Trophoblast cell (in vitro differentiated cells and primary cell): ENCODE measurements around the gene COBLL1.

ENCODE experiments used
- DNase-seq, 2 donors: peaks; one replicate each; pipeline ENCODE4 v3.0.0-alpha.2; 2016
- H2AFZ ChIP-seq: 2 replicates; pipeline ENCODE4 v1.6.1; 2013; ENCODE audit warnings: low read length, moderate library complexity, mild to moderate bottlenecking; ENCODE audit not compliant: insufficient read depth, poor library complexity
- H2AK5ac ChIP-seq: 2 replicates; pipeline ENCODE4 v1.6.1; 2013; ENCODE audit warnings: mild to moderate bottlenecking, low read length
- H2BK120ac ChIP-seq: 2 replicates; pipeline ENCODE4 v1.6.1; 2013; ENCODE audit warnings: low read length, mild to moderate bottlenecking, moderate library complexity; ENCODE audit not compliant: insufficient read depth, poor library complexity
- H2BK12ac ChIP-seq: 2 replicates; pipeline ENCODE4 v1.6.1; 2013; ENCODE audit warnings: mild to moderate bottlenecking, low read length, moderate library complexity
- H2BK5ac ChIP-seq: 2 replicates; pipeline ENCODE4 v1.6.1; 2013; ENCODE audit warnings: low read length, low read depth, moderate library complexity, mild to moderate bottlenecking; ENCODE audit not compliant: poor library complexity
- H3K14ac ChIP-seq: 2 replicates; pipeline ENCODE4 v1.6.1; 2013; ENCODE audit warnings: mild to moderate bottlenecking, low read length
- H3K18ac ChIP-seq: 2 replicates; pipeline ENCODE4 v1.6.1; 2013; ENCODE audit warnings: mild to moderate bottlenecking, low read length
- H3K23ac ChIP-seq: 2 replicates; pipeline ENCODE4 v1.6.1; 2013; ENCODE audit warnings: low read length
- H3K27ac ChIP-seq: 2 replicates; pipeline ENCODE4 v1.5.1; 2013; ENCODE audit warnings: low read depth, mild to moderate bottlenecking, inconsistent platforms, low read length, moderate library complexity
- H3K27me3 ChIP-seq: 2 replicates; pipeline ENCODE4 v1.6.1; 2013; ENCODE audit warnings: inconsistent platforms, mild to moderate bottlenecking, low read length, moderate library complexity; ENCODE audit not compliant: insufficient read depth
- H3K36me3 ChIP-seq, 2 experiments: 1 replicate in 1 of 2; 2 replicates in 1 of 2; pipeline ENCODE4 v1.6.1; 2013; ENCODE audit warnings: low read length in 2 of 2, mild to moderate bottlenecking in 2 of 2, moderate library complexity in 1 of 2; ENCODE audit not compliant: insufficient read depth in 2 of 2, control insufficient read depth in 1 of 2
- H3K4ac ChIP-seq: 2 replicates; pipeline ENCODE4 v1.6.1; 2013; ENCODE audit warnings: low read depth, mild to moderate bottlenecking, low read length, moderate library complexity
- H3K4me1 ChIP-seq, 2 experiments: 1 replicate in 1 of 2; 2 replicates in 1 of 2; pipeline ENCODE4 v1.6.1; 2013; ENCODE audit warnings: low read length in 2 of 2, mild to moderate bottlenecking in 2 of 2, moderate library complexity in 1 of 2; ENCODE audit not compliant: insufficient read depth in 2 of 2, control insufficient read depth in 1 of 2
- H3K4me2 ChIP-seq: 2 replicates; pipeline ENCODE4 v1.6.1; 2013; ENCODE audit warnings: inconsistent platforms, mild to moderate bottlenecking, low read length, moderate library complexity
- H3K4me3 ChIP-seq: 2 replicates; pipeline ENCODE4 v1.5.1; 2013; ENCODE audit warnings: mild to moderate bottlenecking, low read depth, low read length, inconsistent platforms
- H3K79me1 ChIP-seq: one replicate; pipeline ENCODE4 v1.6.1; 2013; ENCODE audit warnings: low read length
- H3K79me2 ChIP-seq: 2 replicates; pipeline ENCODE4 v1.6.1; 2013; ENCODE audit warnings: low read length, mild to moderate bottlenecking; ENCODE audit not compliant: control insufficient read depth, insufficient read depth, poor library complexity
- H3K9ac ChIP-seq: 2 replicates; pipeline ENCODE4 v1.6.1; 2013; ENCODE audit warnings: mild to moderate bottlenecking, low read length
- H3K9me3 ChIP-seq: 2 replicates; pipeline ENCODE4 v1.6.1; 2013; ENCODE audit warnings: low read depth, mild to moderate bottlenecking, control low read depth, inconsistent platforms, low read length; ENCODE audit not compliant: insufficient read depth
- H4K12ac ChIP-seq: 2 replicates; pipeline ENCODE4 v1.6.1; 2013; ENCODE audit warnings: low read depth, mild to moderate bottlenecking, low read length, moderate library complexity
- H4K8ac ChIP-seq: 2 replicates; pipeline ENCODE4 v1.6.1; 2013; ENCODE audit warnings: low read depth, mild to moderate bottlenecking, low read length, moderate library complexity
- H4K91ac ChIP-seq: one replicate; pipeline ENCODE4 v1.6.1; 2013; ENCODE audit warnings: low read depth, mild to moderate bottlenecking, low read length, moderate library complexity
- WGBS: extraction: QIAGEN DNeasy Blood & Tissue Kit; methylation state at CpG from one replicate; pipeline ENCODE4 v1.1.7; 2013; ENCODE audit warnings: missing lambda C conversion rate; ENCODE audit not compliant: insufficient read length, insufficient coverage; ENCODE audit errors: extremely low coverage; 5-methylcytosine and 5-hydroxymethylcytosine counted together

COBLL1 gene

DNA sequence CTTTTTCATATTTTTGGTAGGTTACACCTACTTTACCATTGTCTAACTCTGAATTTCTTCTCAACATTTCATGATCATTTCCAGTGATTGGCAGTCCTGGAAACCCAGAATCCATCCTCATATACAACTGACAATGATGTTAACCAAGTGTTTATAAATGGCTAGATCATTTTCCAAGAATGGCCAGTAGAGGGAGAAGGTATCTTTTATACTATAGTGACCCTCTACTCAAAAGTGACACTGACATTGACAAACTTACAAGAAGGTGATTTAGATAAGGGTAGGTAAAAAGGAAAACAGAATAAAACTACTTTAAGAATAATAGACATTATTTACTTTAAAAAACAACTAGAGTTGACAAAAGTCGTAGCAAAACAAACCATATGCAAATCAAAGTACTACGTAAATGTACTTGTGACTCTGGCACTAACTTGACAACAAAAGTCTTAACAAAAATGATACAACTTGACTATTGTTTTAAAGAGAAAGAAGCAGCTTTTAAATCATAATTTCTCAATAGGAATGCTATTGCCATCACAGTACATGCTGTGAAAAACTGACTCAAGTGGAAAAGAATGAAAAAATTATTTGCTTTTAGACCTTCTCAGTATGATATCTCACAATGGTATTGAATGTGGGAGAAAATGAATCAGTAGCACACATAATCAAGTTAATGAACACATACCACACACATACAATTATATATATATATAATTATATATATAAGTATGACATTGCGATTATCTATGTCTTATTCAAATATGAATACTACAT lies 143.7 kb downstream of the COBLL1 start:
- H3K27ac ChIP-seq: no peak overlapping the region
- H3K4me3 ChIP-seq: no peak overlapping the region
- H3K14ac ChIP-seq: no peak overlapping the region
- no peak overlapping the region for H2BK5ac ChIP-seq
- H2BK12ac ChIP-seq: no peak overlapping the region
- no peak overlapping the region for H2AFZ ChIP-seq
- WGBS: no CpG with 5 or more reads among the region's 3 CpGs
- peaks cover 2% of the 10 kb centered on the region for H3K79me1 ChIP-seq
- no peak overlapping the region for H3K9ac ChIP-seq
- H4K12ac ChIP-seq: no peak overlapping the region
- no peak overlapping the region for H4K8ac ChIP-seq
- H3K23ac ChIP-seq: no peak overlapping the region
- no peak overlapping the region for H2BK120ac ChIP-seq
- H4K91ac ChIP-seq: no peak overlapping the region
- no peaks in the 10 kb centered on the region for H3K27me3 ChIP-seq
- peak in 1 of 2 donors; percentile 49 for DNase-seq
- no peaks in the 10 kb centered on the region for H3K9me3 ChIP-seq
- no peaks in the 10 kb centered on the region for H3K79me2 ChIP-seq
- H3K4me1 ChIP-seq: peaks cover 6 to 8% of the 10 kb centered on the region in 2 experiments
- peaks cover 2% of the 10 kb centered on the region in 2 experiments for H3K36me3 ChIP-seq
- H2AK5ac ChIP-seq: no peak overlapping the region
- no peak overlapping the region for H3K4me2 ChIP-seq
- H3K4ac ChIP-seq: no peak overlapping the region
- no peak overlapping the region for H3K18ac ChIP-seq

DNA sequence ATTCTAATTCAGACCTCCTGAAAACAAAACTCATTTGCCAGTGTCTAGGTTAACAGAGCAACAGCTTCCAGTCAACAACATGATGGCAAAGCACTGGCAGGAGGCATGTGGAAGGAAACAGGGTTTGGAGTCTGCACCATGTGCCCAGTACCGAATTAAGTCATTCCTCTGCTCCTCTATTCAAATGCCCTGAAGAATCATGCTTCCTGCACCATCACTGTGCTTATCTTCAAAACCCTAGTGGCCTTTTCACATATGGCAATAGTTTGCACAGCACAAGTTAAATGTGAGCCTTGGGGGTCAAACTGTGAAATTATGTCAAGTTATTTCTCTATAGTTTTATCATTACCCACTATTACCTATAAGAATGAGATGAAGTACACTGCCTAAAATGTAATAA lies 145.0 kb downstream of the COBLL1 start:
- no peak overlapping the region for H4K91ac ChIP-seq
- no peak overlapping the region for H4K8ac ChIP-seq
- no peak overlapping the region for H4K12ac ChIP-seq
- H2BK120ac ChIP-seq: no peak overlapping the region
- H2AFZ ChIP-seq: no peak overlapping the region
- no peak overlapping the region for H3K4ac ChIP-seq
- no peak overlapping the region for H2BK12ac ChIP-seq
- no peak overlapping the region for H3K23ac ChIP-seq
- H3K14ac ChIP-seq: no peak overlapping the region
- H3K79me2 ChIP-seq: no peaks in the 10 kb centered on the region
- H3K18ac ChIP-seq: no peak overlapping the region
- no peak overlapping the region for H2BK5ac ChIP-seq
- no peak overlapping the region for H3K27ac ChIP-seq
- no peak overlapping the region for H2AK5ac ChIP-seq
- no peak overlapping the region for H3K4me3 ChIP-seq
- DNase-seq: no peak
- H3K79me1 ChIP-seq: peaks cover 2% of the 10 kb centered on the region
- no peaks in the 10 kb centered on the region for H3K27me3 ChIP-seq
- peaks cover 8% of the 10 kb centered on the region in 2 experiments for H3K4me1 ChIP-seq
- no peaks in the 10 kb centered on the region for H3K9me3 ChIP-seq
- H3K4me2 ChIP-seq: no peak overlapping the region
- no peak overlapping the region for H3K9ac ChIP-seq
- no CpG with 5 or more reads among the region's 1 CpG for WGBS
- peaks cover 2% of the 10 kb centered on the region in 2 experiments for H3K36me3 ChIP-seq

DNA sequence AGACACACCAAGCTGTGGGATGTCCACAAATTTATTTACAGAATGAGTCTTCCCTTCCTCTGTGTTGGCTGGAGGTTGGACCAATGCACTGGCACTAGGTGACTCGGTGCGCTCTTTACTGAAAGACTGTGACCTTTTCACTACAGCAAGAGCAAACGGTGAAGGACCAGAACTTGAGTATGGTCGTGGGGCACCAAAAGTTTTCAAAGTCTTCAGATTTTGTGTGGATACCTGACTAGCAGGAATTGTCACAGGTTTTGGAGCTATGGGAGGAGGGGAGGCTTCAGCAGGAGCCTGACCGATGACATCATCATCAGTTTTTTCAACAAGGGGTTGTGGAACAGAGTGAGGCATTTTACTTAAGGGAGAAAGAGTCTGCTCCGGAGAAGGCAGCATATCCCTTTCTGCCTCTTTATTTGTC lies 147.3 kb downstream of the COBLL1 start:
- peak overlapping the region; percentile 9 for H2BK5ac ChIP-seq
- no peak for DNase-seq
- peaks cover 8 to 10% of the 10 kb centered on the region in 2 experiments for H3K4me1 ChIP-seq
- H3K18ac ChIP-seq: peak overlapping the region; percentile 19
- H3K79me1 ChIP-seq: peaks cover 2% of the 10 kb centered on the region
- peak overlapping the region; percentile 51 for H3K27ac ChIP-seq
- no CpG with 5 or more reads among the region's 6 CpGs for WGBS
- peak overlapping the region; percentile 35 for H3K4me2 ChIP-seq
- H3K27me3 ChIP-seq: no peaks in the 10 kb centered on the region
- no peak overlapping the region for H2BK12ac ChIP-seq
- no peaks in the 10 kb centered on the region for H3K79me2 ChIP-seq
- no peak overlapping the region for H3K4me3 ChIP-seq
- H3K4ac ChIP-seq: no peak overlapping the region
- H2AFZ ChIP-seq: no peak overlapping the region
- no peak overlapping the region for H4K91ac ChIP-seq
- no peak overlapping the region for H4K8ac ChIP-seq
- no peak overlapping the region for H3K23ac ChIP-seq
- no peaks in the 10 kb centered on the region for H3K9me3 ChIP-seq
- no peak overlapping the region for H4K12ac ChIP-seq
- H3K9ac ChIP-seq: no peak overlapping the region
- H2BK120ac ChIP-seq: no peak overlapping the region
- H3K36me3 ChIP-seq: peaks cover 2 to 4% of the 10 kb centered on the region in 2 experiments
- no peak overlapping the region for H3K14ac ChIP-seq
- no peak overlapping the region for H2AK5ac ChIP-seq

DNA sequence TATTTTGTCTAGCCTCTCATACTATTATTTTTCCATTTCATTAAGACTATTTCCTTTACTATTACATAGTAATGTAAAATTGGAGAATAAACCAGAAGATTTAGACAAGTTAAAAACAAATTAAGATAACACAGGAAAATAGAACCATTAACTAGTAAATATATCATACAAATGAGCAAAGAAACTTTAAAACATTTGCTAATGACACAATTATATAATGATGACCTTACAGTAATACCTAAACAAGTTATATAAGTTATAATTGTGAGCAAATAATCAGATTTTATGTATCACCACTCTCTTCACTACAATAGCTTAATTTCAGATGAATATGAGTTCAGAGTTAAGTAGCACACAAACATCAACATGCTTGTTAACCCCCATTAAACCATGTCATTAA lies 147.8 kb downstream of the COBLL1 start:
- H2BK5ac ChIP-seq: no peak overlapping the region
- peaks cover 2 to 4% of the 10 kb centered on the region in 2 experiments for H3K36me3 ChIP-seq
- no peaks in the 10 kb centered on the region for H3K79me2 ChIP-seq
- no peak overlapping the region for H3K4me3 ChIP-seq
- no peak overlapping the region for H2AK5ac ChIP-seq
- no peak overlapping the region for H4K12ac ChIP-seq
- H3K4ac ChIP-seq: no peak overlapping the region
- H3K9me3 ChIP-seq: no peaks in the 10 kb centered on the region
- no peak for DNase-seq
- H3K14ac ChIP-seq: no peak overlapping the region
- H4K91ac ChIP-seq: no peak overlapping the region
- H2AFZ ChIP-seq: no peak overlapping the region
- peaks cover 8 to 10% of the 10 kb centered on the region in 2 experiments for H3K4me1 ChIP-seq
- H3K27me3 ChIP-seq: no peaks in the 10 kb centered on the region
- no peak overlapping the region for H3K9ac ChIP-seq
- no peak overlapping the region for H3K27ac ChIP-seq
- no peak overlapping the region for H3K4me2 ChIP-seq
- no peak overlapping the region for H4K8ac ChIP-seq
- no peak overlapping the region for H2BK120ac ChIP-seq
- H2BK12ac ChIP-seq: no peak overlapping the region
- H3K79me1 ChIP-seq: peaks cover 2% of the 10 kb centered on the region
- no peak overlapping the region for H3K23ac ChIP-seq
- H3K18ac ChIP-seq: no peak overlapping the region
